Activated naive CD4-positive, alpha-beta T cell treated with Interleukin-2 at 50 U/mL for 16 hours (primary cell): ENCODE data around the gene OBP2A.
"Not testable (repeated sequence)": the region's sequence is repeated elsewhere in the genome, so short reads cannot be mapped to it uniquely, and the experiment has no call there.

Experiments
- DNase-seq: peaks from one replicate; pipeline ENCODE4 v3.0.0-alpha.2; 2020

The OBP2A gene, protein sequence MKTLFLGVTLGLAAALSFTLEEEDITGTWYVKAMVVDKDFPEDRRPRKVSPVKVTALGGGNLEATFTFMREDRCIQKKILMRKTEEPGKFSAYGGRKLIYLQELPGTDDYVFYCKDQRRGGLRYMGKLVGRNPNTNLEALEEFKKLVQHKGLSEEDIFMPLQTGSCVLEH

GRCh38 chr9:135545646-135546176 is at the start of gene OBP2A:
TSS of gene OBP2A (plus strand) at chr9:135546126. CDS start at chr9:135546181, 55 bp downstream.
- not testable (repeated sequence) for DNase-seq

GRCh38 chr9:135498381-135499126 is 47.4 kb upstream of the OBP2A start:
- DNase-seq = no peak

DNA sequence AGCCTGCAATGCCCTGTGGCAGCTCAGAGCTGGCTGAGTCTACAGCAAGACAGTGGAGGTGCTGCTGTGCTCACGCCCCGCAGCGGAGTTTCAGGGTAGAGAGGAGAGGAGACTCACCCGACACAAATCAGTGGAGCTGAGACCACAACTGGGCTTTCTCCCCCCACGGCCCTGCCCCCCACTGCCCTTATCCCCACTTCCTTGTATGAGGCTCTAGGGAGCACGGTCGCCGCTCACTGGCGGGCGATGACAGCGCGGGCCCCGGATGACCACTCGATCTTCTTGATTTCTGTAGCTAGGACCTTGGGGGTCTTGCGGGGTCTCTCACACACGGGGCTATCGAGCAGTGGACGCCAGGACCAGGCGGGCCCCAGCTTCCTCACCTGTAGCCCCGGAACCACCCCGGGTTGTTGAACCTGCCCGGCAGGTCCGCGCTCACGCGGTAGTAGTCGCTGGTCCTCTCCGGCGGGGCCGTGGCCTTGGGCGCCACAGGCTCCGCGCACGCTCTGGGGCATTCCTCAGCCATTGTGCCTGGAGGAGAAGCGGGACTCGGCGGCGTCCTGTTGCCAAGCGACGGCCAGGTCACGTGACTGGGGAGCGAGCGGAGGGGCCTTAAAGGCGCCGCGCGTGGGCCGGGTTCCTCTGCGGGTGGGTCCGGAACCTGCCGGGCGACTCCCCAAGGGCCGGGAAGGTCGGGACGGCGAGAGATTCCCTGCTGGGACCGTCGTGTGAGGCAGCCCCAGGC is 46.4 kb upstream of the OBP2A start:
- DNase-seq = peak; percentile 91

DNA sequence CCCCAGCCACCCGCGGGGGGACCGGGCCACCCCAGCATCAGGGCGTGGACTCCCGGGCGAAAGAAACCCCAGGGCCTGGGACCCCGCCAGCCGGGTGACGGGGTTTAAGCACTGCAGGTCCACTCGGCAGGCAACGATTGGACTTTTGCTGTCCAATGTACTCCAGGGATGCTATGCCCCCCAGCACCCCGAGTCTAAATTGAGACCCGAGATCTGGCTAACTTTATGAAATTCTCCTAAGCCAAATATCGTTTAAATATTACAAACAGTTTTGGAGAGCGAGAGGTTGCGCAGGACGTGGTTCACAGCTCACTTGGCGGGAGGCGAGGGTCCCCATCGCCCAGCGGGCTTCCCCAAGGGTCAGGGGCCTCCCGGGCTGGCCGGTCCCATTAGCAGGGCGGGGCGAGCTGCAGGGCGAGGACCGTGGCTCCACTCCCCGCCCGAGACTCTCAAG is 45.8 kb upstream of the OBP2A start:
- DNase-seq = no peak

DNA sequence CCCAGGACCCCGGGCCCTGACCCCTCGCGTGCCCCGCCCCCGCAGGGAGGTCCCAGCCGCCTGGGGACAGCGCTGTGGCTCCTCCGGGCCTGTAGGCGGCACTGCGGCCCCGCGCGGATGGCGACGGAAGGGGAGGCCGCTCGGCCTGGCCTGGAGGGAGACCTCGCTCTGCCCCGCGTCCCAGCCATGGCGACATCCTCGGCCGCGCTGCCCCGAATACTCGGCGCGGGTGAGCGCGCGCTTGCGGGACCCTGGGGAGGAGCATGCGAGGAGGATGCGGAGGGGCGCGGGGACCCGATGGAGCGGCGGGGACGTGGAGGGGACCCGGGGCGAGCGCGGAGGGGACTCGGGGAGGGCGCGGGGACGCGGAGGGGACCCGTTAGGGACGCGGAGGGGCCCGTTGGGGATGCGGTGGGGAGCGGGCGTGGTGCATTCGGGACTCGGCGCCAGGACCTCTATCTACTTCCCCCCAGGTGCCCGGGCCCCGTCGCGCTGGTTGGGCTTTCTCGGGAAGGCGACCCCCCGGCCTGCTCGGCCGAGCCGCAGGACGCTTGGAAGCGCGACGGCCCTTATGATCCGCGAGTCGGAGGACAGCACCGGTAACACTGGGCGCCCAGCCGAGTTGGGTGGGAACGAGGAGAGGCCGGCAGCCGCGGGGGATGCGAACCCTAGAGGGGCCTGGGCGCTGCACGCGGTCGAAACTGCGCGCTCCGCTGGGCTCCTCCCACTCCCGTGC is 45.2 kb upstream of the OBP2A start, which contains the start of gene MRPS2:
Gene MRPS2, plus strand, starts transcription at position 158 of the 736 bp plus-strand sequence. Its CDS starts 29 bp downstream, at position 187.
- DNase-seq = peak; percentile 89

DNA sequence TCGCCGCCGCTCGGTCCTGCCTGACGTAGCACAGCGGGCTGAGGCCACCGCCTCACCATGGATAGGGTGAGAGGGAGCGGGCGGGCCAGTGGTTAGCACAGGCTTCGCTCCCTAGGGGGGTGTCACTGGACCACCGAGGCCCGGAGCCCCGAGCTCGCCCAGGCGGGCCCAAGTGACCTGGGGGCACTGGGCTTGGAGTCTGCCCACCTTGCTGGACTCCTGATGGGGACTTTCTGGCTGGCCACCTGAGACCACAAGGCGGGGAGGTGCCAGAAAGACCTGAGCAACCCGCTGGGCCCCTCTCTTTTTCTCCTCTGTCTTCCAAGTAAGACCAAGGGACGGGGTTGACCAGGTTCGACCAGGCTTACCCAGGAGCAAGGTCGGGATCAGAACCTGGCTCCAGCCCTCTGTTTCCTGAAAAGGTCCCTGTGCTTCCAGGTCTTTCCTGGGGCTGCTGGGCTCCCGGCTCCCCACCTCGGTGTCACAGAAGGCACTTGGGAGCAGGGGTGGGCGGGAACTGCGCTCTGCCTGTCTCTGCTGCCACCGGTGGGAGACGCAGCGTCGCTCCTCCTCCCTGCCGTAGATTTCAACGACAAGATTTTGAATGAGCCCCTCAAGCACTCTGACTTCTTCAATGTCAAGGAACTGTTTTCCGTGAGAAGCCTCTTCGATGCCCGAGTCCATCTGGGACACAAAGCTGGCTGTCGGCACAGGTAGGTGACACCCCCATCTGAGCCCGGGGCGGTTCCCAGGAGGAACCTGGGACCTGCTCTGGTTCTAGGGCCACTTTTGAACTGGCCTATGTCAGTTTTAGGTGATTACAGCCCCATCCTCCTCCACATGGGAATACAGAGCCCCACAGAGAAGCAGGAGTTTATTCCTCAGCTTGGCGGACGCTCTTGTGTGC is 44.4 kb upstream of the OBP2A start:
- DNase-seq = no peak

GRCh38 chr9:135502168-135502872 is 43.6 kb upstream of the OBP2A start:
- no peak for DNase-seq

- DNase-seq = no peak
Measured at GRCh38 chr9:135502873-135503321, 43.0 kb upstream of the OBP2A start.

DNA sequence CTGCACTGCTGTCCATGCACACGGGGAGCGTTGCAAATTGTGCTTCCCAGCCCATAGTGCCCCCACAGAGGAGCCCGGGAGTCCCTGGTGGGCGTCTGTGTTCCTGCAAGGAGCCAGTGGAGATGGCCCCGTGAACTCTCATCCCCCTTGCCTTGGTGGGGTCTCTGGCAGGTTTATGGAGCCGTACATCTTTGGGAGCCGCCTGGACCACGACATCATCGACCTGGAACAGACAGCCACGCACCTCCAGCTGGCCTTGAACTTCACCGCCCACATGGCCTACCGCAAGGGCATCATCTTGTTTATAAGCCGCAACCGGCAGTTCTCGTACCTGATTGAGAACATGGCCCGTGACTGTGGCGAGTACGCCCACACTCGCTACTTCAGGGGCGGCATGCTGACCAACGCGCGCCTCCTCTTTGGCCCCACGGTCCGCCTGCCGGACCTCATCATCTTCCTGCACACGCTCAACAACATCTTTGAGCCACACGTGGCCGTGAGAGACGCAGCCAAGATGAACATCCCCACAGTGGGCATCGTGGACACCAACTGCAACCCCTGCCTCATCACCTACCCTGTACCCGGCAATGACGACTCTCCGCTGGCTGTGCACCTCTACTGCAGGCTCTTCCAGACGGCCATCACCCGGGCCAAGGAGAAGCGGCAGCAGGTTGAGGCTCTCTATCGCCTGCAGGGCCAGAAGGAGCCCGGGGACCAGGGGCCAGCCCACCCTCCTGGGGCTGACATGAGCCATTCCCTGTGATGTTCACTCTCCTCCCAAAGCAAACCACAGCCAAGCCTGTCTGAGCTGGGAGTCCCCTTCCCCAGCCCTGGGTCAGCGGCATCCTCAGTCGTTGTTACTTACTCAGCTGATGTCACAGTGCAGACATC is 42.3 kb upstream of the OBP2A start:
- no peak for DNase-seq

DNA sequence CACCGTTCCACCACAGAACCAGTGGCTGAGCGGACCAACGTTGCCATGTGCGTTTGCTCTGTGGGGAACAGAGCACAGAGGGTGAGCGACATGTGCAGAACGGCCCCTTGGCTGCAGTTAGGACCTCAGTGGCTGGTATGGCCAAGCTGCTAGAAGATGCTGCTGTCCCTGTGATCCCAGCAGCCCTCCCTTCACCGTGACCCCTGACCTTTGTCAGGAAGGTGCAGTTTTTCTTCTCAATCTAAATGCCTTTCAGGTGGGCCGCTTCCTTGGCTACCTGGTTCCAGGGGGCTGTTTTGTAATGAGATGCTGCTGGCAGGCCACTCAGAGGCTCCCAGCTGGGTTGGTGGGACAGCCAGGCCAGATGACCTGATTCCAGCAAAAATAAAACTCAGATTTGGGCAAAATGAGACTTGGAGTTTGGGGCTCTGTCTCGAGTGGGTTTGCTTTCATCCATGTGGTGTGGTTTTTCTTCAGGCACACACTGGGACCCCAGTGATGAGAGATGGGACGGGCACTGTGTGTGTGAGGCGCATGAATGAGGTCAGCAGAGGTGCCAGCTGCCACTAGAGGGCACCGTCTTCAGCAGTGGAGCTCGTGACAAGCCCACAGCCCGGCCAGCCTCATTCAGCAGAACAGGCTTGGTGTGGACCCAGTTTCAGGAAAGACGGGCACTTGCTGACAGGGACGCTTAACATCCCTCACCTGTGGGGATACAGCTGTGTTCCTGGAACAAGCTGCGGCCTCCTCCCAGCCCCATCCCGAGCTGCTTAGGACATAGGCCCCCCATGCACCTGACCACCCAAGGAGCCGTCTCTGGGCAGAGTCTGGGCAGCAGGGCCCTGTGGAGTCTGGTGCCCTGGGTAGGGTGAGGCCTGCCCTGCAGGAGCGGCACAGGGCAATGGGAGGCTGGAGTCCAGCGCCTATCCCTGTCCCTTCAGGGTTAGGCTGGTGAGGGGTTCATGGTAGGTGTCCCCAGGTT is 41.4 kb upstream of the OBP2A start:
- DNase-seq = peak; percentile 64

GRCh38 chr9:135505406-135506187 is 40.3 kb upstream of the OBP2A start:
- DNase-seq = no peak

DNA sequence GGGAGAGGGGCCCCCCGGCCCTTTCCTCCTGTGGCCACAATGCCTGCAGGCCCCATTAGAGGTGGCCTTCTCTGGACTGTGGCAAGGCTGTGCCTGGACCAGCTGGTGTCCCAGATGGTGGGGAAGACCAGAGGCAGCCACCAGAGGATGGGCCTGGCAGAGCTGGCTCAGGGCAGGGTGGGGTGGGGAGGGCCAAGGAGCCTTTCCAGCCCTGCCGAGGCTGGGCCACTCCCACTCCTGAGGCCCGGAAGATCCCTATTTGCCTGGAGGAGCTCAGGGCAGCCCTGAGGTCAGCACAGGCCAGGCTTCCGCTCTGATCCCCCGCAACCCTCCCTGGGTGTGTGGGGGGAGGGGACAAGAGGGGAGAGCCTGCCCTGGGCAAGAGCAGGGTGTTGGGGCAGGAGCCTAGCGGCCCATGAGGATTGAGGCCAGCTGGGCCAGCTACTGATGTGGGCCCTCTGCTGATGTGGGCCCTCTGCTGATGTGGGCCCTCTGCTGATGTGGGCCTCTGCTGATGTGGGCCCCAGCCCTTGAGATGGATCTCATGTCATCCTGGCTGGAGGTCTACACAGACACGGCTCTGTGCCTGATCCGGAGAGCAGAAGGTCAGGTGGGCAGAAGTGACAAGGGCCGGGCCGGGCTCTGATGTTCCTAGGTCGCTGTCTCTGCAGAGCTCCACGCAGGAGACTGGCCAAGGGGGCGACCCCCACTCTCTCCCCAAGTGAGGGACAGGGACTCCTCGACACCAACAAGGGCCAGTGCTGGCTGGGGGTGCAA is 39.4 kb upstream of the OBP2A start:
- no peak for DNase-seq

- no peak for DNase-seq
Measured at GRCh38 chr9:135507104-135508035, 38.6 kb upstream of the OBP2A start.

DNA sequence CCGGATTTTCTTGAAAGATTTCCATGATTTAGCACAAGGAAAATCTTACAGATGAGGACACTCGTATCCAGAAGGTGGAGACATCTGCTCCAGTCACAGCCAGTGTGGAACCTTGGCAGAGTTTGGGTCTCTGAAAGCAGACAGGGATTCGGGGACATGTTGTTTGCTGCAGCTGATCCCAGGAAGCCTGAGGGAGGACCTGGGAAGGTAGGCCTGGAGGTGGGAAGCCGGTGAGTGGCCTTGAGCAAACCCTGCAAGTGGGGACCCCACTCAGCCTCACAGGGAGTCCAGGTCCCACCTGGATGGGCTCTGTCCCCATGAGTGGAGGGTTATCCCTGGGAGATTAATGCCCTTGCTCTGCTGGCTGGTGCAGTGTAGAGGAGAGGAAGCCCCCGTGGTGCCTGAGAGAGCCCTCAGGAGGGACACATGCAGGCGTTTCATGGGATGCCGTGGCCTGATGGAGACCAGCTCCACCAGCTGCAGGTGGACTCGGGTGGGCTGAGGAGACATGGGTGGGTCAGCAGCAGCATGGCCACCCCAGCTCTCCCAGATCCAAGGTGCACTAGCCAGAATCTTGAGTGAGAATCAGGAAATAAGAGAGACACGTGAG is 37.6 kb upstream of the OBP2A start:
- DNase-seq = no peak

- DNase-seq = no peak
Measured at GRCh38 chr9:135509458-135509857, 36.5 kb upstream of the OBP2A start.
